HepG2 (cell line): Measurements from ENCODE around the gene EHBP1. TPM values are rescaled to one million over a fixed set of nuclear protein-coding genes. Genes with fewer than 3 reads are reported as not detected.

Source experiments
- ADNP ChIP-seq: sonication (generic); formaldehyde crosslinking; IDR thresholded peaks from 2 replicates; pipeline ENCODE4 v1.4.0; 2020; ENCODE audit warnings: missing genetic modification reagents
- ARNT2 ChIP-seq: sonication (generic); formaldehyde crosslinking; IDR thresholded peaks from 2 replicates; pipeline ENCODE4 v1.8.0; 2022; ENCODE audit warnings: mild to moderate bottlenecking, low read depth, missing genetic modification reagents, moderate library complexity
- CEBPG ChIP-seq: IDR thresholded peaks from 2 replicates; pipeline ENCODE4 v1.6.1; 2016
- CHD2 ChIP-seq: IDR thresholded peaks from 2 replicates; pipeline ENCODE4 v1.6.1; 2011; ENCODE audit warnings: low read depth, low read length, improper control_type of control experiment
- CSRNP1 ChIP-seq: sonication (generic); formaldehyde crosslinking; IDR thresholded peaks from 2 replicates; pipeline ENCODE4 v1.8.1; 2023; ENCODE audit warnings: mild to moderate bottlenecking, missing genetic modification reagents
- FOXM1 ChIP-seq: sonication (generic); formaldehyde crosslinking; IDR thresholded peaks from 2 replicates; pipeline ENCODE4 v1.5.0; 2020; ENCODE audit warnings: missing genetic modification reagents
- GRHL1 ChIP-seq: sonication (generic); formaldehyde crosslinking; conservative IDR thresholded peaks from 2 replicates; pipeline ENCODE4 v1.8.0; 2022; ENCODE audit warnings: missing genetic modification reagents
- HNF1A ChIP-seq, 2 experiments: sonication (generic) in 1 of 2; formaldehyde crosslinking in 1 of 2; IDR thresholded peaks; 2 replicates each; pipeline versions ENCODE4 v1.4.0 to v1.6.1; 2016 to 2020; ENCODE audit warnings: borderline replicate concordance in 1 of 2, low read depth in 1 of 2, mild to moderate bottlenecking in 1 of 2, missing genetic modification reagents in 1 of 2
- HNRNPK ChIP-seq: fragments of 200-400 bp; formaldehyde crosslinking; IDR thresholded peaks from 2 replicates; pipeline ENCODE4 v1.6.1; 2018; ENCODE audit warnings: low read length, low read depth, moderate library complexity, mild to moderate bottlenecking; ENCODE audit not compliant: poor library complexity, severe bottlenecking
- MEIS1 ChIP-seq: sonication (generic); formaldehyde crosslinking; IDR thresholded peaks from 2 replicates; pipeline ENCODE4 v1.9.0; 2021; ENCODE audit warnings: mild to moderate bottlenecking, missing genetic modification reagents, moderate library complexity, borderline replicate concordance
- NR2F1 ChIP-seq, 2 experiments: fragments of 450-650 bp in 1 of 2; formaldehyde crosslinking in 1 of 2; IDR thresholded peaks; 2 replicates each; pipeline versions ENCODE4 v1.5.0 to v1.6.1; 2016 to 2020; ENCODE audit warnings: mild to moderate bottlenecking in 1 of 2, missing compliant biosample characterization in 1 of 2, missing genetic modification reagents in 1 of 2, moderate library complexity in 1 of 2
- SIX4 ChIP-seq: sonication (generic); formaldehyde crosslinking; IDR thresholded peaks from 2 replicates; pipeline ENCODE4 v1.4.0; 2020; ENCODE audit warnings: missing genetic modification reagents
- SRSF4 ChIP-seq: fragments of 200-400 bp; formaldehyde crosslinking; IDR thresholded peaks from one replicate; pipeline ENCODE4 v1.6.1; 2018; ENCODE audit warnings: mild to moderate bottlenecking, low read depth, low read length, moderate library complexity; ENCODE audit not compliant: poor library complexity, severe bottlenecking
- ZNF101 ChIP-seq: sonication (generic); formaldehyde crosslinking; IDR thresholded peaks from 2 replicates; pipeline ENCODE4 v1.4.0; 2020; ENCODE audit warnings: mild to moderate bottlenecking, low read depth, missing genetic modification reagents, borderline replicate concordance
- ZNF644 ChIP-seq: IDR thresholded peaks from 2 replicates; pipeline ENCODE4 v1.6.1; 2016; ENCODE audit warnings: low read depth
- ZNF770 ChIP-seq: sonication (generic); formaldehyde crosslinking; IDR thresholded peaks from 2 replicates; pipeline ENCODE4 v1.5.0; 2020; ENCODE audit warnings: mild to moderate bottlenecking, missing genetic modification reagents
- polyA plus RNA-seq, 8 experiments: library from polyadenylated mRNA; depleted of rRNA in 3 of 8; stranded (reverse) in 7 of 8; unstranded in 1 of 8; fragments of >200 nt; fragmentation: Illumina TruSeq in 4 of 8; extraction: Trizol in 4 of 8; gene quantifications; 2 replicates each; pipeline versions ENCODE4 v1.2.1 to v1.2.3, GENCODE V29; 2011 to 2016; ENCODE audit warnings: low read depth in 4 of 8, missing spikeins in 1 of 8, mixed read lengths in 1 of 8; ENCODE audit not compliant: insufficient read depth in 1 of 8
- total RNA-seq, 5 experiments: library from RNA; depleted of rRNA; stranded (reverse); fragments of >200 nt; fragmentation: Illumina TruSeq; extraction: Trizol; gene quantifications; 2 replicates each; pipeline ENCODE4 v1.2.3, GENCODE V29; 2016; ENCODE audit warnings: low read depth in 1 of 5
- TF ChIP-seq, protein P1 (sequence below): IDR thresholded peaks from 2 replicates; pipeline ENCODE4 v1.6.1; 2016; ENCODE audit warnings: missing compliant biosample characterization, missing genetic modification reagents, borderline replicate concordance

Gene EHBP1
- total and polyA plus RNA-seq, 2 of the 13 experiments (the other 11 are each of a cell fraction or from before 2014, with no cell fraction given): 93.5 to 146 TPM

- TF ChIP-seq HNF1A (IDR thresholded peaks at IDR 0.05; ENCODE audit: low read depth) (no peak), HNF1A (CRISPR knock-in tag; IDR thresholded peaks at IDR 0.05; ENCODE audit: borderline replicate concordance) (no peak), SIX4 (CRISPR knock-in tag) (no peak), ZNF101 (CRISPR knock-in tag) (no peak), ZNF770 (peak; percentile 100), ADNP (CRISPR knock-in tag) (0 out of 2 replicates have a peak, but pooled peaks have one; percentile 62), CSRNP1 (CRISPR knock-in tag) (no peak), MEIS1 (CRISPR knock-in tag) (no peak), ZNF644 (CRISPR knock-in tag) (peak; percentile 59; the same call in 1 of the 2 replicates), NR2F1 (CRISPR knock-in tag; IDR thresholded peaks at IDR 0.05) (peak; percentile 75 to 85), FOXM1 (CRISPR knock-in tag) (no peak), CHD2 (no peak), GRHL1 (CRISPR knock-in tag) (no peak), HNRNPK (no peak), SRSF4 (no peak), CEBPG (peak; percentile 79), ARNT2 (CRISPR knock-in tag) (no peak)
- TF ChIP-seq, protein P1, sequence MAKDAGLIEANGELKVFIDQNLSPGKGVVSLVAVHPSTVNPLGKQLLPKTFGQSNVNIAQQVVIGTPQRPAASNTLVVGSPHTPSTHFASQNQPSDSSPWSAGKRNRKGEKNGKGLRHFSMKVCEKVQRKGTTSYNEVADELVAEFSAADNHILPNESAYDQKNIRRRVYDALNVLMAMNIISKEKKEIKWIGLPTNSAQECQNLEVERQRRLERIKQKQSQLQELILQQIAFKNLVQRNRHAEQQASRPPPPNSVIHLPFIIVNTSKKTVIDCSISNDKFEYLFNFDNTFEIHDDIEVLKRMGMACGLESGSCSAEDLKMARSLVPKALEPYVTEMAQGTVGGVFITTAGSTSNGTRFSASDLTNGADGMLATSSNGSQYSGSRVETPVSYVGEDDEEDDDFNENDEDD (CRISPR knock-in tag): no peak
These were observed 69.2 kb downstream of the EHBP1 start (continued) for GRCh38 chr2:62774555-62775366.
